ENCODE data around the gene PLB1. TPM values are rescaled to one million over a fixed set of nuclear protein-coding genes. Genes with fewer than 3 reads are reported as not detected.
A peak's percentile ranks its signal among the peaks of the same experiment; 100 is the strongest.

PLB1 gene
- total RNA-seq, 1 donor = 7.8 TPM

GRCh38 chr2:28493636-28494035 lies 2.2 kb upstream of the PLB1 start:
- no peak for DNase-seq (ENCODE audit: low read depth in 2 of 3, low spot score in 2 of 3)

GRCh38 chr2:28496781-28497180 lies 921 bp downstream of the PLB1 start:
- DNase-seq (ENCODE audit: low read depth in 2 of 3, low spot score in 2 of 3) = no peak

DNA sequence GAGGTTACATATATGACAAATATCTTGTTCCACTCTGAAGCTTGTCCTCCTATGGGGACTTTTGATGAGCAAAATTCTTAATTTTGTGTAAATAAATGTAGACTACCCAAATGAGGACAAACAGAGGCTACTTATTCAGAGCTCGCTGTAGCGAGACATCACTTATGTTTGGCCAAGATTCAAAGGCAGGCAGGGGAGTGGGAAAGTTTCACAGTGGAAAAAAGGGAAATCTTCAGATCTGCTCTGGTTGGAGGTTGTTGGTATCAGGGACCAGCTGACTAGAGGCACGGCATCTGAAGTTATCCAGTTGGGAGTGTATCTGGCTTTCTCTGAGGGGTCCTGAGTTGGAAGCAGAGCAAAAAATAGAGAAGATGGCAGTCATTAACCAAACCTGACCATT lies 1.3 kb downstream of the PLB1 start:
- DNase-seq (ENCODE audit: low read depth in 2 of 3, low spot score in 2 of 3) = no peak

DNA sequence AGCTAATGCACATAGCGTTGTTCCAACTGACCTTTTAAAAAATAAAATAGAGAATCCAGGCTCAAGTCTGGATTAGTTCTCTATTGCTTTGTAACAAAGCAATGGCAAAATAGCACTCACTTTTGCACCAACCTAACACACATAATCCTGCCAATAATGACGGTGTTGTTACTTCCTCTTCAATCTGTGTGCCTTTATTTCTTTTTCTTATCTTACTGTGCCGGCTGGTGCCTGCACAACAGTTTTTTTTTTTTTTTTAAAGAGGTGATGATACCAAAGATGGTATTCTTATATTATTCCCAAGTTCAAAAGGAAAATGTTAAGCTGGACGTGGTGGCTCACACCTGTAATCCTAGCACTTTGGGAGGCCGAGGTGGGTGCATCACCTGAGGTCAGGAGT lies 3.4 kb downstream of the PLB1 start:
- peak in 1 of 3 donors; percentile 6 for DNase-seq (ENCODE audit: low read depth in 2 of 3, low spot score in 2 of 3)

DNA sequence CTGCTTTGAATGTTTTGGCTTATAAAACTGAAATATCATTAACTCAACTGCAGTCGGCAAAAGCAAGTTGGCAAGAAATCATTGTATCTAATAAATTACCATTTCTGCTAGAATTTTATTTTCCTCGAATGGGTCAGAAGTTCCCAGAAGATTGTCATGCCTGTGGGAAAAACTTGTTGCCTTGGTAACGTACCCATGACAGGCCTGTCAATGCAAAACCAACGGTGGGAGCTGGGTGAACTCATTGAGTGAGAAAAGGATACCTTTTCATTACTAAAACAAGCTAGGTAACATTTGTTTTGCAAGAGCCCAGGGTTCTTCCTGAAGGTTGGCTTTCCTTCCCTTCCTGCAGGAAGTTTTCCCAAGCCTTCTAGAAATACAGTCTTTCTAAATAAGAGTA lies 9.5 kb downstream of the PLB1 start:
- no peak for DNase-seq (ENCODE audit: low read depth in 2 of 3, low spot score in 2 of 3)

- DNase-seq (ENCODE audit: low read depth in 2 of 3, low spot score in 2 of 3) = no peak
Measured at GRCh38 chr2:28506112-28506910, 10.5 kb downstream of the PLB1 start.

- DNase-seq (ENCODE audit: low read depth in 2 of 3, low spot score in 2 of 3) = peak in 1 of 3 donors; percentile 5
Measured at GRCh38 chr2:28507796-28508764, 12.2 kb downstream of the PLB1 start.

DNA sequence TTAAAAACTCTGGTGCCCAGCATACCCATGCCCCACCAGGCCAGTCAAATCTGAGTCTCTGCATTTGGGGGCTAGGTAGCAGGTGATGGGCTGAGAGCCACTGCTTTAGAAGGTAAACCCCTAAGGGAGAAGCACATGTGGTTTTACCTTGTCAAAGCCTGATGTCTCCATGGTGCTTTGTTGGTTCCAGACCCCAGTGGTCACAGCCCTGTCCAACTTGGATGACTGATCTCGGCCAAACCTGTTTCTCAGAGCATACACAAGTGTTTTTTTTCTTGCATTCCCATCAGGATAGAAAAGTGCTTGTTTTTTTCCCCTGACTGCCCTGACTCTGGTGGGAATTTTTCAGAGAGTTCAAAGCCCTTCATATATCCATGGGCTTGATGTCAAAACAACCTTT lies 13.5 kb downstream of the PLB1 start:
- no peak for DNase-seq (ENCODE audit: low read depth in 2 of 3, low spot score in 2 of 3)

DNA sequence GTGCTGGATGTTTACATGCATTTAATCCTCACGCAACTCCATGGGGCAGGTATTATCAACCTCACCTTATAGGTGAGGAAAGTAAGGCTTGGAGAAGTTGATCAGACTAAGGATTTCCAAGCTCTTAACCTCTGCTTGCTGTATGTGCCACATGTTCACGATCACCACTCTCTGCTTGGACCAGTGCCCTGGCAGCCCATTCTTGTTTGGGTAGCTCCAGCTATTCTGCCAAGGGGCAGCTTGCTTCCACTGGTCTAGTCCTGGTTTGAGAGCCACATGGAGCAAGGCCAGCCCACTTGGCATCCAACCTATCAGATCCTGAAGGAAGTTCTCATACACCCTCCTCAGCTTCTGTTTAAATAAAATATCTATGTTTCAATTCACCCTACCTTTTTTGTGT lies 14.3 kb downstream of the PLB1 start:
- no peak for DNase-seq (ENCODE audit: low read depth in 2 of 3, low spot score in 2 of 3)

DNA sequence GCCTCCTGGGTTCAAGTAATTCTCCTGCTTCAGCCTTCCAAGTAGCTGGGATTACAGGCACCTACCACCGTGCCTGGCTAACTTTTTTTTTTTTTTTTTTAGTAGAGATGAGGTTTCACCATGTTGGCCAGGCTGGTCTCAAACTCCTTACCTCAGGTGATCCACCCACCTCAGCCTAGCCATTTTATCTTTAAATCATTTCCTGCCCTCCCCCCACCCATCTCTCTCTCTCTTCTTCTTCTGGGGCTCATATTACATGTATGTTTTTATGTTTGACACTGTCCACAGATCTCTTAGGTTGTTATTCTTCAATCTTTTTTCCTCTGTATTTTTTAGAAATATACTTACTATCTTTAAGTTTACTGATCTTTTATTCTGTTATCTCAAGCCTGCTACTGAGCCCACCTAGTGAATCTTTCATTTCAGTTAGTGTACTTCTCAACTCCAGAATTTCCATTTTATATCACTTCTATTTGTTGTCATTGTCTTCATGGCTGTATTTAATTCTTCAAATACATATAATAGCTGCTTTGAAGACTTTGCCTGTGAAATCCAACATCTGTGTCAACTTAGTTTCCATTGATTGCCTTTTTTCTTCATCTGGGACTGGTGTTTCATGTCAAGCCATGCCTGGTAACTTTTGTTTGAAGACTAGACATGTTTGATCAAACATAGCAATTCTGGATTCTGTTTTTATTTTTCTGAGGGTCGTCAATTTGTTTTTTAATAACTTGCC lies 16.2 kb downstream of the PLB1 start:
- no peak for DNase-seq (ENCODE audit: low read depth in 2 of 3, low spot score in 2 of 3)

- no peak for DNase-seq (ENCODE audit: low read depth in 2 of 3, low spot score in 2 of 3)
Measured at GRCh38 chr2:28512607-28512965, 16.7 kb downstream of the PLB1 start.

GRCh38 chr2:28513097-28513496 lies 17.2 kb downstream of the PLB1 start:
- DNase-seq (ENCODE audit: low read depth in 2 of 3, low spot score in 2 of 3) = no peak

- DNase-seq (ENCODE audit: low read depth in 2 of 3, low spot score in 2 of 3) = no peak
Measured at GRCh38 chr2:28515176-28515751, 19.4 kb downstream of the PLB1 start.

DNA sequence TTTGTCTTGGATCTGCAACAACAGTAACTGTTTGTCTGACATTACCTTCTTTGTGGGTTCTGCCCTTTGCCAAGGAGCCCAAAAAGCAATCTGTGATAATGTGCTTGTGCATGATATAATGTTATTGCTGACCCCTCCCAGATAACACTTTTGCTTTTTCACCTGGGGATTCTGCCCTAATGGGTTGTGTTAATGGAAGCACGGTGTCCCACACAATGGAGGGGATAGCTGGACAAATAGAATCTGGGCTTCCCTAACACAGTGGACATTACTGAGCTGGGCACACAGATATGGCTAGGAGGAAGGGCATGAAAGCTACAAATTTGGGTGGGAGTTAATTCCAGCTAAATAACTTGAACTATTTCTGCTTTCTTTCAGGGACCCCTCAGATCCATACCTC lies 20.6 kb downstream of the PLB1 start:
- DNase-seq (ENCODE audit: low read depth in 2 of 3, low spot score in 2 of 3) = no peak

GRCh38 chr2:28516950-28517349 lies 21.1 kb downstream of the PLB1 start:
- DNase-seq (ENCODE audit: low read depth in 2 of 3, low spot score in 2 of 3) = no peak

DNA sequence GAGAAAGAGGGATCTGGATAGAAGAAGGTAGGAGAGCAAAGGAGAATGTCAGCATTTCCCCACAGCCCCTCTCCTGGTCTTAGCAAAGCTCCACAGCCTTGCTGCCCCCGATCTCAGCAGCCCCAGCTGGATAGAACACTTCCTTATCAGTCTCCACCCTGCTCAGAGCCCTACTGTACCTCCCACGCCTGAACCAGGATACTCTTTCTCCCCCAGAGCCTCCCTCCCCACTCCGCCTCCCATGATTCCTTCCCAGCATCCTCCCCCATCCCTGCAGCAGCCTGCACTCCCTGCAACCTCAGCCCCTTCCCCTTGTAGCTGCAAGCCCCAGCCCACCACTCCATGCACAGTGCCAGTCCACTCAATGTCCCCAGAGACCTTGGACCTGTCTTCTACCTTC lies 25.8 kb downstream of the PLB1 start:
- no peak for DNase-seq (ENCODE audit: low read depth in 2 of 3, low spot score in 2 of 3)

DNA sequence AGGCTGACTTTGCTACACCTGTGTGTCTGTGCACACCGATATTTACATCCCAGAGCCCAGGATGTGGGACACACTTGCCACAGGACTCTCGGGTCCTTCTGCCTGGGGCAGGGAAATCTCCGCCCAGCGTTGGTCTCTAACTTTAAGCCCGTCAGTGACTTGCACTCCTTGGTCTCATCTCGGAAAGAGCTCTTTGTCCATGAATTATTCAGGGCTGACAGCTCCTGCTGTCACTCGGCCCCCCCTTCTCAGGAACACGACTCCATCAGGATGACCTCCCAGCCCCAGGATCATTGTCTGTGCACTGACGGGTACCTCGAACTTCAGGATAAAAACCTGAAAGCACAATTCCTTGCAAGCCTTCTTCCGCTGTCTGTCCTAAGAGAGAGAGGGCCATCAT lies 26.6 kb downstream of the PLB1 start:
- no peak for DNase-seq (ENCODE audit: low read depth in 2 of 3, low spot score in 2 of 3)

DNA sequence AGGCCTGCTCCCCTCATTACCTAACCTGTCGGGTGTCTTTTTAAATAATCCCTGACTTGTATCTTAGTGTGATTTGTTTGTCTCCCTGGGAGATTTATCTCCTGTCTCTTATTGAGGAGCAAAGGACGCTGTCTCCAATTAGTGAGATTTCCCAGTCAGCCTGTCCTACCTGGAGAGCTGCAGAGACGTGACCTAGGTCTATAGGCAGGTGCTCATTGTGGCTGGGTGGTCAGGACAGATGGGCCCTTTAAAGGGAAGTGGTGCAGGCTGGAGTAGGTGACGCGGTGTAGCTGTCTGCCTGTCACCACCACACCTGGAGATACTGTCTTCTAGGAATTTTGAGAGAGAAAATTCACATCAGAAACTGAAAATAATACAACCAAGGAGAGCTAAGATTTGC lies 28.0 kb downstream of the PLB1 start:
- no peak for DNase-seq (ENCODE audit: low read depth in 2 of 3, low spot score in 2 of 3)

DNA sequence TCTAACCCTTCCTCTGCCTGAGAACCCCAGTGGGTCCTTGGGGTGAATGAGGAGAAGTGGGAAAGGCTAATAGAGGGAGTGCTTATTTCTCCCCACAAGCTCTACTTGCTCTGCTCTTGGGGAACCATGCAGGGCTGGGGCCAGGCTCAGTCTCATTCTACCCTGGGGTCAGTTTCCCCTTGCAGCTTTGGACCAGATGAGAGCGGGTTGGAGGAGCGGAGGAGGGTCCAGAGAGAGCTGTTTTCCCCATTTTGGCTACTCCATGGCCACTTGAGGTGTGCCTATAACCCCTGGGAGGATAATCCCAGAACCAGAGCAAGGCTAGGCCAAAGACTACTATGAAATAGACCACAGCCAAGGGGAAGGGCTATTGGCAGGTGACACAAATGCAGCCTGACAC lies 29.6 kb downstream of the PLB1 start:
- no peak for DNase-seq (ENCODE audit: low read depth in 2 of 3, low spot score in 2 of 3)

GRCh38 chr2:28526527-28527132 lies 30.8 kb downstream of the PLB1 start:
- DNase-seq (ENCODE audit: low read depth in 2 of 3, low spot score in 2 of 3) = no peak

Measured in hematopoietic multipotent progenitor cell (in vitro differentiated cells).